HepG2 (cell line): ENCODE measurements around the gene ATIC. TPM values are rescaled to one million over a fixed set of nuclear protein-coding genes. Genes with fewer than 3 reads are reported as not detected.

Experiments
- FOXJ3 ChIP-seq: sonication (generic); formaldehyde crosslinking; IDR thresholded peaks from 2 replicates; pipeline ENCODE4 v1.4.0; 2020; ENCODE audit warnings: missing genetic modification reagents, mild to moderate bottlenecking, borderline replicate concordance
- RBM22 ChIP-seq: fragments of 200-400 bp; formaldehyde crosslinking; optimal IDR thresholded peaks from 2 replicates; pipeline ENCODE3; 2017; ENCODE audit warnings: mild to moderate bottlenecking, low read length, moderate library complexity
- ZNF570 ChIP-seq: sonication (generic); formaldehyde crosslinking; IDR thresholded peaks from 2 replicates; pipeline ENCODE4 v1.4.0; 2020; ENCODE audit warnings: mild to moderate bottlenecking, missing genetic modification reagents, borderline replicate concordance
- ZNF775 ChIP-seq: sonication (generic); formaldehyde crosslinking; IDR thresholded peaks from 2 replicates; pipeline ENCODE4 v1.4.0; 2020; ENCODE audit warnings: missing genetic modification reagents, mild to moderate bottlenecking, moderate library complexity, borderline replicate concordance
- ZNF879 ChIP-seq: sonication (generic); formaldehyde crosslinking; IDR thresholded peaks from 2 replicates; pipeline ENCODE4 v1.8.1; 2023; ENCODE audit warnings: missing genetic modification reagents
- polyA plus RNA-seq, 8 experiments: library from polyadenylated mRNA; depleted of rRNA in 3 of 8; stranded (reverse) in 7 of 8; unstranded in 1 of 8; fragments of >200 nt; fragmentation: Illumina TruSeq in 4 of 8; extraction: Trizol in 4 of 8; gene quantifications; 2 replicates each; pipeline versions ENCODE4 v1.2.1 to v1.2.3, GENCODE V29; 2011 to 2016; ENCODE audit warnings: low read depth in 4 of 8, missing spikeins in 1 of 8, mixed read lengths in 1 of 8; ENCODE audit not compliant: insufficient read depth in 1 of 8
- total RNA-seq, 5 experiments: library from RNA; depleted of rRNA; stranded (reverse); fragments of >200 nt; fragmentation: Illumina TruSeq; extraction: Trizol; gene quantifications; 2 replicates each; pipeline ENCODE4 v1.2.3, GENCODE V29; 2016; ENCODE audit warnings: low read depth in 1 of 5
- TF ChIP-seq, protein P1 (sequence below), 2 experiments: fragments of 450-650 bp in 1 of 2; sonication (generic) in 1 of 2; formaldehyde crosslinking in 1 of 2; IDR thresholded peaks; 2 replicates each; pipeline versions ENCODE4 v1.6.1 to v1.8.0; 2016 to 2022; ENCODE audit warnings: antibody characterized with exemption in 1 of 2, mild to moderate bottlenecking in 1 of 2, missing genetic modification reagents in 1 of 2
- TF ChIP-seq, protein P2 (sequence below): sonication (generic); formaldehyde crosslinking; IDR thresholded peaks from 2 replicates; pipeline ENCODE4 v1.4.0; 2020; ENCODE audit warnings: missing genetic modification reagents, borderline replicate concordance
- TF ChIP-seq, protein P3 (sequence below): IDR thresholded peaks from 2 replicates; pipeline ENCODE4 v1.6.1; 2016; ENCODE audit warnings: low read depth, missing genetic modification reagents, missing compliant biosample characterization

The ATIC gene
- total and polyA plus RNA-seq, 2 of the 13 experiments (the other 11 are each of a cell fraction or from before 2014, with no cell fraction given), result 89.8 to 146 TPM

DNA sequence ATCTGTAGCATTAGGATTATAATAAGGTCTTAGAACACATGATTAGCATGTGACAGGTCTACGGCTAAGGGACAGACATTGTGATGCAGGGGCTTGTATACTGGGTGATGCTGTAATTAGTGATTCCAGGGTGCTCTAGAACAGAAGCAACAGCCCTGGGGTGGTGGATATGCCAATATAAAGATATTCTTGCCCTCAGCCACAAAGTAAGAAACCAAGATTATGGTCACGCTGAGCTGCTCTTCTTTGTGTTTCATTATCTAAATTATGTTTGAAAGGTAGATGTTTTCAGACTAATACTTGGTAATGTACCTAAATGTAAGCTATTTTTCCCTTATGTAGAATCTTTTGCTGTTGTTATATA lies 78.7 kb downstream of the ATIC start (continued):
- TF ChIP-seq, protein P1, sequence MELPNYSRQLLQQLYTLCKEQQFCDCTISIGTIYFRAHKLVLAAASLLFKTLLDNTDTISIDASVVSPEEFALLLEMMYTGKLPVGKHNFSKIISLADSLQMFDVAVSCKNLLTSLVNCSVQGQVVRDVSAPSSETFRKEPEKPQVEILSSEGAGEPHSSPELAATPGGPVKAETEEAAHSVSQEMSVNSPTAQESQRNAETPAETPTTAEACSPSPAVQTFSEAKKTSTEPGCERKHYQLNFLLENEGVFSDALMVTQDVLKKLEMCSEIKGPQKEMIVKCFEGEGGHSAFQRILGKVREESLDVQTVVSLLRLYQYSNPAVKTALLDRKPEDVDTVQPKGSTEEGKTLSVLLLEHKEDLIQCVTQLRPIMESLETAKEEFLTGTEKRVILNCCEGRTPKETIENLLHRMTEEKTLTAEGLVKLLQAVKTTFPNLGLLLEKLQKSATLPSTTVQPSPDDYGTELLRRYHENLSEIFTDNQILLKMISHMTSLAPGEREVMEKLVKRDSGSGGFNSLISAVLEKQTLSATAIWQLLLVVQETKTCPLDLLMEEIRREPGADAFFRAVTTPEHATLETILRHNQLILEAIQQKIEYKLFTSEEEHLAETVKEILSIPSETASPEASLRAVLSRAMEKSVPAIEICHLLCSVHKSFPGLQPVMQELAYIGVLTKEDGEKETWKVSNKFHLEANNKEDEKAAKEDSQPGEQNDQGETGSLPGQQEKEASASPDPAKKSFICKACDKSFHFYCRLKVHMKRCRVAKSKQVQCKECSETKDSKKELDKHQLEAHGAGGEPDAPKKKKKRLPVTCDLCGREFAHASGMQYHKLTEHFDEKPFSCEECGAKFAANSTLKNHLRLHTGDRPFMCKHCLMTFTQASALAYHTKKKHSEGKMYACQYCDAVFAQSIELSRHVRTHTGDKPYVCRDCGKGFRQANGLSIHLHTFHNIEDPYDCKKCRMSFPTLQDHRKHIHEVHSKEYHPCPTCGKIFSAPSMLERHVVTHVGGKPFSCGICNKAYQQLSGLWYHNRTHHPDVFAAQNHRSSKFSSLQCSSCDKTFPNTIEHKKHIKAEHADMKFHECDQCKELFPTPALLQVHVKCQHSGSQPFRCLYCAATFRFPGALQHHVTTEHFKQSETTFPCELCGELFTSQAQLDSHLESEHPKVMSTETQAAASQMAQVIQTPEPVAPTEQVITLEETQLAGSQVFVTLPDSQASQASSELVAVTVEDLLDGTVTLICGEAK (IDR thresholded peaks at IDR 0.05), result no peak
- TF ChIP-seq, protein P1 (CRISPR knock-in tag; IDR thresholded peaks at IDR 0.05), result no peak
- peak; percentile 99 for TF ChIP-seq RBM22
- TF ChIP-seq, protein P2, sequence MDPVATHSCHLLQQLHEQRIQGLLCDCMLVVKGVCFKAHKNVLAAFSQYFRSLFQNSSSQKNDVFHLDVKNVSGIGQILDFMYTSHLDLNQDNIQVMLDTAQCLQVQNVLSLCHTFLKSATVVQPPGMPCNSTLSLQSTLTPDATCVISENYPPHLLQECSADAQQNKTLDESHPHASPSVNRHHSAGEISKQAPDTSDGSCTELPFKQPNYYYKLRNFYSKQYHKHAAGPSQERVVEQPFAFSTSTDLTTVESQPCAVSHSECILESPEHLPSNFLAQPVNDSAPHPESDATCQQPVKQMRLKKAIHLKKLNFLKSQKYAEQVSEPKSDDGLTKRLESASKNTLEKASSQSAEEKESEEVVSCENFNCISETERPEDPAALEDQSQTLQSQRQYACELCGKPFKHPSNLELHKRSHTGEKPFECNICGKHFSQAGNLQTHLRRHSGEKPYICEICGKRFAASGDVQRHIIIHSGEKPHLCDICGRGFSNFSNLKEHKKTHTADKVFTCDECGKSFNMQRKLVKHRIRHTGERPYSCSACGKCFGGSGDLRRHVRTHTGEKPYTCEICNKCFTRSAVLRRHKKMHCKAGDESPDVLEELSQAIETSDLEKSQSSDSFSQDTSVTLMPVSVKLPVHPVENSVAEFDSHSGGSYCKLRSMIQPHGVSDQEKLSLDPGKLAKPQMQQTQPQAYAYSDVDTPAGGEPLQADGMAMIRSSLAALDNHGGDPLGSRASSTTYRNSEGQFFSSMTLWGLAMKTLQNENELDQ (CRISPR knock-in tag), result no peak
- no peak for TF ChIP-seq FOXJ3
- TF ChIP-seq ZNF570 (CRISPR knock-in tag), result no peak
- TF ChIP-seq, protein P3, sequence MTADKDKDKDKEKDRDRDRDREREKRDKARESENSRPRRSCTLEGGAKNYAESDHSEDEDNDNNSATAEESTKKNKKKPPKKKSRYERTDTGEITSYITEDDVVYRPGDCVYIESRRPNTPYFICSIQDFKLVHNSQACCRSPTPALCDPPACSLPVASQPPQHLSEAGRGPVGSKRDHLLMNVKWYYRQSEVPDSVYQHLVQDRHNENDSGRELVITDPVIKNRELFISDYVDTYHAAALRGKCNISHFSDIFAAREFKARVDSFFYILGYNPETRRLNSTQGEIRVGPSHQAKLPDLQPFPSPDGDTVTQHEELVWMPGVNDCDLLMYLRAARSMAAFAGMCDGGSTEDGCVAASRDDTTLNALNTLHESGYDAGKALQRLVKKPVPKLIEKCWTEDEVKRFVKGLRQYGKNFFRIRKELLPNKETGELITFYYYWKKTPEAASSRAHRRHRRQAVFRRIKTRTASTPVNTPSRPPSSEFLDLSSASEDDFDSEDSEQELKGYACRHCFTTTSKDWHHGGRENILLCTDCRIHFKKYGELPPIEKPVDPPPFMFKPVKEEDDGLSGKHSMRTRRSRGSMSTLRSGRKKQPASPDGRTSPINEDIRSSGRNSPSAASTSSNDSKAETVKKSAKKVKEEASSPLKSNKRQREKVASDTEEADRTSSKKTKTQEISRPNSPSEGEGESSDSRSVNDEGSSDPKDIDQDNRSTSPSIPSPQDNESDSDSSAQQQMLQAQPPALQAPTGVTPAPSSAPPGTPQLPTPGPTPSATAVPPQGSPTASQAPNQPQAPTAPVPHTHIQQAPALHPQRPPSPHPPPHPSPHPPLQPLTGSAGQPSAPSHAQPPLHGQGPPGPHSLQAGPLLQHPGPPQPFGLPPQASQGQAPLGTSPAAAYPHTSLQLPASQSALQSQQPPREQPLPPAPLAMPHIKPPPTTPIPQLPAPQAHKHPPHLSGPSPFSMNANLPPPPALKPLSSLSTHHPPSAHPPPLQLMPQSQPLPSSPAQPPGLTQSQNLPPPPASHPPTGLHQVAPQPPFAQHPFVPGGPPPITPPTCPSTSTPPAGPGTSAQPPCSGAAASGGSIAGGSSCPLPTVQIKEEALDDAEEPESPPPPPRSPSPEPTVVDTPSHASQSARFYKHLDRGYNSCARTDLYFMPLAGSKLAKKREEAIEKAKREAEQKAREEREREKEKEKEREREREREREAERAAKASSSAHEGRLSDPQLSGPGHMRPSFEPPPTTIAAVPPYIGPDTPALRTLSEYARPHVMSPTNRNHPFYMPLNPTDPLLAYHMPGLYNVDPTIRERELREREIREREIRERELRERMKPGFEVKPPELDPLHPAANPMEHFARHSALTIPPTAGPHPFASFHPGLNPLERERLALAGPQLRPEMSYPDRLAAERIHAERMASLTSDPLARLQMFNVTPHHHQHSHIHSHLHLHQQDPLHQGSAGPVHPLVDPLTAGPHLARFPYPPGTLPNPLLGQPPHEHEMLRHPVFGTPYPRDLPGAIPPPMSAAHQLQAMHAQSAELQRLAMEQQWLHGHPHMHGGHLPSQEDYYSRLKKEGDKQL (CRISPR knock-in tag), result no peak
- TF ChIP-seq ZNF775 (CRISPR knock-in tag), result no peak
- TF ChIP-seq ZNF879 (CRISPR knock-in tag), result no peak
